ENCODE results near the gene IFNAR2.

DNA sequence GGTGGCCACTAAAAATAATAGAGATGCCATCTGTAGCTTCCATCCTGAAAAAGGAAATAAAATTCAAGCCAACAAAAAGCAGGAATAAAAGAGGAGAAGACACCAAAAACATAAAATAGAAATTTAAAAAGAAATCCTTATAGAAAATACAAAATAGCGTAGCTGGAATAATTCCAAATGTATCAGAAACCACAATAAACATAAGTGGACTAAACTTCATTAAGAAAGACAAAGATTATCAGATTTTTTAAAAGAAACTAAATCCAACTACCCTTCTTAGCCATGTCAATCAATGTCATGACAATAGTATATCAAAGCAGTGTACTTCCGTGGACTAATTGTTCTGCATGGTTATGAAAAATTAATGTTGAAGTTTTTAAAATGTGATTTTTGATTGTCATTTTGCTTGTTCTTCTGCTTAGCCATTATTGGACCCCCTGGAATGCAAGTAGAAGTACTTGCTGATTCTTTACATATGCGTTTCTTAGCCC lies 49.6 kb downstream of the IFNAR2 start:
- TF ChIP-seq EZH2 (IDR thresholded peaks at IDR 0.05; ENCODE audit: low read length, unreplicated experiment): no peak
- TF ChIP-seq, protein P1, sequence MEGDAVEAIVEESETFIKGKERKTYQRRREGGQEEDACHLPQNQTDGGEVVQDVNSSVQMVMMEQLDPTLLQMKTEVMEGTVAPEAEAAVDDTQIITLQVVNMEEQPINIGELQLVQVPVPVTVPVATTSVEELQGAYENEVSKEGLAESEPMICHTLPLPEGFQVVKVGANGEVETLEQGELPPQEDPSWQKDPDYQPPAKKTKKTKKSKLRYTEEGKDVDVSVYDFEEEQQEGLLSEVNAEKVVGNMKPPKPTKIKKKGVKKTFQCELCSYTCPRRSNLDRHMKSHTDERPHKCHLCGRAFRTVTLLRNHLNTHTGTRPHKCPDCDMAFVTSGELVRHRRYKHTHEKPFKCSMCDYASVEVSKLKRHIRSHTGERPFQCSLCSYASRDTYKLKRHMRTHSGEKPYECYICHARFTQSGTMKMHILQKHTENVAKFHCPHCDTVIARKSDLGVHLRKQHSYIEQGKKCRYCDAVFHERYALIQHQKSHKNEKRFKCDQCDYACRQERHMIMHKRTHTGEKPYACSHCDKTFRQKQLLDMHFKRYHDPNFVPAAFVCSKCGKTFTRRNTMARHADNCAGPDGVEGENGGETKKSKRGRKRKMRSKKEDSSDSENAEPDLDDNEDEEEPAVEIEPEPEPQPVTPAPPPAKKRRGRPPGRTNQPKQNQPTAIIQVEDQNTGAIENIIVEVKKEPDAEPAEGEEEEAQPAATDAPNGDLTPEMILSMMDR (conservative IDR thresholded peaks at IDR 0.05; ENCODE audit: low read depth, low read length): no peak
- TF ChIP-seq EZH2phosphoT487 (IDR thresholded peaks at IDR 0.05; ENCODE audit: borderline replicate concordance, low read length): no peak
